Measurements from ENCODE around the gene DNAH5. TPM values are rescaled to one million over a fixed set of nuclear protein-coding genes. Genes with fewer than 3 reads are reported as not detected.

The DNAH5 gene
- total RNA-seq, 3 donors from 2014 or later (not counting 1 experiment from before 2014, with no cell fraction given): not detected

- H3K27me3 ChIP-seq (ENCODE audit: control insufficient read depth, insufficient read depth, low read length): no peaks in the 10 kb centered on the region
- H3K4me1 Mint-ChIP-seq: peaks cover 0 to 6% of the 10 kb centered on the region in 2 donors
- intact Hi-C loops (cut with micrococcal nuclease): no loop called here
These were observed 812 bp downstream of the DNAH5 start for GRCh38 chr5:13943676-13944075.

DNA sequence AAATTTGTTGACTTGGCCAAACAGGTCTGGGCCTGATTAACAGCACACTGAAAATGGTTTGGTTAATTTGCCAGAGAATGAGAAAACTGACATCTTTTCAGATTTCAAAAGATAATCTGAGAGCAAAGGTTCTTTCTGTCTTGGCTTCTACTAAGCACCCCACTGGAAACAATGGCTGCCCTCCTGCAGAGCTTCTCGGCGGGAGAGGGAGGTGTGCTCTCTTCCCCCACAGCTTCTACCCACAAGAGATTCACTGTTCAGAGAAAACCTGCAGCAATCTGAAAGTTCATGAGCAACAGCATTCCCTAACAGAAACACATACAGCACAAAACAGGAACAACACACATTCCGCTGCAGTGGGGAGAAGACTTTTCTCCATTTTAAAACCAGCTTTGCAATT is 3.0 kb downstream of the DNAH5 start:
- no peak overlapping the region for H3K27ac Mint-ChIP-seq

More at GRCh38 chr5:13943676-13944075, 812 bp downstream of the DNAH5 start:
- 63% methylated on average over 1 of the region's 1 CpG for WGBS (ENCODE audit: insufficient coverage)
- peaks cover 0 to 12% of the 10 kb centered on the region in 2 donors for H3K27me3 Mint-ChIP-seq (ENCODE audit: low read depth in 2 of 2)
- TF ChIP-seq CTCF (IDR thresholded peaks at IDR 0.05): no peak
- no peaks in the 10 kb centered on the region for H3K36me3 Mint-ChIP-seq
- no peaks in the 10 kb centered on the region for H3K9me3 Mint-ChIP-seq
- DNase-seq (no peak), ATAC-seq (no peak)
- no peak overlapping the region for H3K4me3 ChIP-seq (ENCODE audit: low read length)
- no peak overlapping the region for H3K27ac ChIP-seq (ENCODE audit: low read length)
- no peaks in the 10 kb centered on the region for H3K9me3 ChIP-seq (ENCODE audit: control insufficient read depth, insufficient read depth, low read length)
- H3K4me3 Mint-ChIP-seq: no peak overlapping the region
- H3K4me1 ChIP-seq (ENCODE audit: control insufficient read depth, insufficient read depth, low read length): no peaks in the 10 kb centered on the region
- no peak overlapping the region for H3K27ac Mint-ChIP-seq
- H3K36me3 ChIP-seq (ENCODE audit: control insufficient read depth, insufficient read depth, low read length): no peaks in the 10 kb centered on the region

GRCh38 chr5:13939638-13940037 is 4.8 kb downstream of the DNAH5 start:
- WGBS (ENCODE audit: insufficient coverage): 85% methylated on average over 8 of the region's 8 CpGs
- Mint-ChIP-seq H3K27me3 (ENCODE audit: low read depth in 2 of 2) (peaks cover 0 to 12% of the 10 kb centered on the region in 2 donors), H3K27ac (no peak overlapping the region), H3K4me3 (no peak overlapping the region), H3K9me3 (no peaks in the 10 kb centered on the region), H3K36me3 (no peaks in the 10 kb centered on the region), H3K4me1 (peaks cover 0 to 6% of the 10 kb centered on the region in 2 donors)
- H3K4me1 ChIP-seq (ENCODE audit: control insufficient read depth, insufficient read depth, low read length): no peaks in the 10 kb centered on the region
- no peak for TF ChIP-seq CTCF (IDR thresholded peaks at IDR 0.05)
- no peaks in the 10 kb centered on the region for H3K27me3 ChIP-seq (ENCODE audit: control insufficient read depth, insufficient read depth, low read length)
- ATAC-seq (no peak), DNase-seq (no peak)
- intact Hi-C loops (cut with micrococcal nuclease): no loop called here
- H3K27ac ChIP-seq (ENCODE audit: low read length): no peak overlapping the region
- H3K9me3 ChIP-seq (ENCODE audit: control insufficient read depth, insufficient read depth, low read length): no peaks in the 10 kb centered on the region
- H3K4me3 ChIP-seq (ENCODE audit: low read length): no peak overlapping the region
- no peaks in the 10 kb centered on the region for H3K36me3 ChIP-seq (ENCODE audit: control insufficient read depth, insufficient read depth, low read length)

More for the DNA sequence above, 3.0 kb downstream of the DNAH5 start:
- Mint-ChIP-seq H3K9me3 (no peaks in the 10 kb centered on the region), H3K4me1 (peaks cover 0 to 6% of the 10 kb centered on the region in 2 donors), H3K27me3 (ENCODE audit: low read depth in 2 of 2) (peaks cover 0 to 12% of the 10 kb centered on the region in 2 donors), H3K36me3 (no peaks in the 10 kb centered on the region), H3K4me3 (no peak overlapping the region)
- Histone ChIP-seq H3K9me3 (ENCODE audit: control insufficient read depth, insufficient read depth, low read length) (no peaks in the 10 kb centered on the region), H3K27ac (ENCODE audit: low read length) (no peak overlapping the region), H3K4me3 (ENCODE audit: low read length) (no peak overlapping the region), H3K36me3 (ENCODE audit: control insufficient read depth, insufficient read depth, low read length) (no peaks in the 10 kb centered on the region), H3K4me1 (ENCODE audit: control insufficient read depth, insufficient read depth, low read length) (no peaks in the 10 kb centered on the region), H3K27me3 (ENCODE audit: control insufficient read depth, insufficient read depth, low read length) (no peaks in the 10 kb centered on the region)
- intact Hi-C loops (cut with micrococcal nuclease): no loop called here
- 60% methylated on average over 3 of the region's 3 CpGs for WGBS (ENCODE audit: insufficient coverage)
- no peak for TF ChIP-seq CTCF (IDR thresholded peaks at IDR 0.05)
- no peak for DNase-seq
- ATAC-seq: no peak

DNA sequence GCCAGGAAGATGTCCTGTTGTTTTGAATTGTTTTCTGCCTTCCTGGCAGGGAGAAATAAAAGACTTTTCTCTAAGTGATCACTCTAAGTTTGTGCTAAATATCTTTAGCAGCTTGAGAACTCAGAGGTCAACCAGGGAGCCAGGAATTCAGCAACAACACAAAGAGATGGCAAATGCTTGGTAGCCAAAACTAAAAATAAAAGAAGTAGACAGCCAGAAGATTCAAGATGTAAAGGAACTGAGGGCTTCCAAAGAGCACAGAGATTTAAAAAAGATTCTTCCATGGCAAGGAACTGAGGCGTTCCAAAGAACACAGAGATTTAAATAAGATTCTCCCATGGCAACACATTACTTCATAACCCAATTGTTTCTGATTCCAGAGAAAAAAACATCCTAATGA is 9.6 kb downstream of the DNAH5 start:
- no peak overlapping the region for H3K4me3 Mint-ChIP-seq
- no peak overlapping the region for H3K27ac Mint-ChIP-seq
- no peaks in the 10 kb centered on the region for H3K4me1 Mint-ChIP-seq
- no peaks in the 10 kb centered on the region for H3K4me1 ChIP-seq (ENCODE audit: control insufficient read depth, insufficient read depth, low read length)
- ATAC-seq (no peak), DNase-seq (no peak)
- no peaks in the 10 kb centered on the region for H3K9me3 ChIP-seq (ENCODE audit: control insufficient read depth, insufficient read depth, low read length)
- TF ChIP-seq CTCF (IDR thresholded peaks at IDR 0.05): no peak
- no peak overlapping the region for H3K27ac ChIP-seq (ENCODE audit: low read length)
- peaks cover 0 to 5% of the 10 kb centered on the region in 2 donors for H3K27me3 Mint-ChIP-seq (ENCODE audit: low read depth in 2 of 2)
- H3K4me3 ChIP-seq (ENCODE audit: low read length): no peak overlapping the region
- intact Hi-C loops (cut with micrococcal nuclease): no loop called here
- H3K36me3 Mint-ChIP-seq: peaks cover 6% of the 10 kb centered on the region
- no peaks in the 10 kb centered on the region for H3K36me3 ChIP-seq (ENCODE audit: control insufficient read depth, insufficient read depth, low read length)
- 100% methylated on average over 1 of the region's 1 CpG for WGBS (ENCODE audit: insufficient coverage)
- no peaks in the 10 kb centered on the region for H3K9me3 Mint-ChIP-seq
- H3K27me3 ChIP-seq (ENCODE audit: control insufficient read depth, insufficient read depth, low read length): no peaks in the 10 kb centered on the region

All from natural killer cell (primary cell).